Vagina (tissue), 2 donors: ENCODE data around the gene EPHA7.

ENCODE experiments used
- POLR2A ChIP-seq, 2 donors: fragments of 450-650 bp; IDR thresholded peaks; one replicate each; pipeline ENCODE4 v1.6.1; 2017; ENCODE audit warnings: antibody characterized with exemption in 2 of 2, mild to moderate bottlenecking in 2 of 2, moderate library complexity in 2 of 2
- POLR2AphosphoS5 ChIP-seq, 2 donors: sonication (generic); formaldehyde crosslinking; IDR thresholded peaks; one replicate each; pipeline ENCODE4 v1.9.0; 2017; ENCODE audit warnings: antibody characterized with exemption in 2 of 2, mild to moderate bottlenecking in 2 of 2, low read depth in 1 of 2; ENCODE audit not compliant: insufficient read depth in 1 of 2
- TF ChIP-seq, protein P1 (sequence below), 3 experiments: fragments of 450-650 bp in 2 of 3; fragments of 200-600 bp in 1 of 3; sonication (generic) in 1 of 3; IDR thresholded peaks; one replicate each; pipeline ENCODE4 v1.5.1; 2017 to 2019; ENCODE audit warnings: antibody characterized with exemption in 3 of 3, mild to moderate bottlenecking in 2 of 3, moderate library complexity in 2 of 3

DNA sequence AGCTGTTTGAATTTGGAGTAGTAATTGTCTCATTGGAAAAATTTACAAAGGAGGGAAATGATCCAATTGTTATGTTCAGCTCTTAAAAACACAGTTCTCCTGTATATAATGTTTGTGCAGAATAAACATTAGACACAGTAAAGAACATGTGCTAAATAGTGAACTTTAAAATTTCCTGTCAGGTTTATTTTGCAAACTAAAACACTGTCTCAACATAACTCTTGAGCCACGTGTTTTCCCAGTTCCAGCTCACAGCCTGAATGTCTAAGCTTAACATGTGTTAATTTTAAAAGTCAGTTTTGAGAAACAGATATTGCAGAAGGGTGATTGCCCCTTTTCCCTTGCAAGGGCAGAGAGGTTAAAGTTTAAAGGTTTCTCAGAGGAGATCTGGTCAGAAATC is 20.6 kb downstream of the EPHA7 start:
- no peak for TF ChIP-seq POLR2A (IDR thresholded peaks at IDR 0.05)
- TF ChIP-seq, protein P1, sequence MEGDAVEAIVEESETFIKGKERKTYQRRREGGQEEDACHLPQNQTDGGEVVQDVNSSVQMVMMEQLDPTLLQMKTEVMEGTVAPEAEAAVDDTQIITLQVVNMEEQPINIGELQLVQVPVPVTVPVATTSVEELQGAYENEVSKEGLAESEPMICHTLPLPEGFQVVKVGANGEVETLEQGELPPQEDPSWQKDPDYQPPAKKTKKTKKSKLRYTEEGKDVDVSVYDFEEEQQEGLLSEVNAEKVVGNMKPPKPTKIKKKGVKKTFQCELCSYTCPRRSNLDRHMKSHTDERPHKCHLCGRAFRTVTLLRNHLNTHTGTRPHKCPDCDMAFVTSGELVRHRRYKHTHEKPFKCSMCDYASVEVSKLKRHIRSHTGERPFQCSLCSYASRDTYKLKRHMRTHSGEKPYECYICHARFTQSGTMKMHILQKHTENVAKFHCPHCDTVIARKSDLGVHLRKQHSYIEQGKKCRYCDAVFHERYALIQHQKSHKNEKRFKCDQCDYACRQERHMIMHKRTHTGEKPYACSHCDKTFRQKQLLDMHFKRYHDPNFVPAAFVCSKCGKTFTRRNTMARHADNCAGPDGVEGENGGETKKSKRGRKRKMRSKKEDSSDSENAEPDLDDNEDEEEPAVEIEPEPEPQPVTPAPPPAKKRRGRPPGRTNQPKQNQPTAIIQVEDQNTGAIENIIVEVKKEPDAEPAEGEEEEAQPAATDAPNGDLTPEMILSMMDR (IDR thresholded peaks at IDR 0.05) = no peak
- no peak for TF ChIP-seq POLR2AphosphoS5 (IDR thresholded peaks at IDR 0.05; ENCODE audit: insufficient read depth in 1 of 2, low read depth in 1 of 2)
